GM18498 (cell line): Measurements from ENCODE around the gene ARHGEF33.

Source experiments
- ATAC-seq: cut with Tn5 transposase; IDR thresholded peaks from one replicate; pipeline ENCODE4 v1.9.1; 2021; ENCODE audit warnings: mild to moderate bottlenecking, moderate library complexity; ENCODE audit not compliant: unreplicated experiment

ARHGEF33 gene

DNA sequence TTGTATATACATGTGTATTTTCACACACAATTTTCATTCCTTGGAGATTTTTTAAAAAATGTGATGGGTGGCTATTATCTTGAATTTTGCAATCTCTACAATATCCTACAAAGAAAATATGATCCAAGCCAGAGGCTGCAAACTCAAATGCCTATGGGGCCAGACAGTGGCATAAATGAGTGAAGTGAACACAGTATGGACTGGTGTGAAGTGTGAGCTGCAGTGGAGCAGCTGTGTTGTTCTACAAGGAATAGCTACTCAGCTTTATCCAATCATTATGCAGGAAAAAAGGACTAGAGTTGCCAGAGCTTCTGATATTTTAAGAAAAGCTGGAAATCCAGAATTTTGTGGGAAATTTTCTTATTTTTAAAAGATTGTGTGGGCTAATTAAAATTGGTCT lies 62.1 kb downstream of the ARHGEF33 start:
- ATAC-seq = no peak

DNA sequence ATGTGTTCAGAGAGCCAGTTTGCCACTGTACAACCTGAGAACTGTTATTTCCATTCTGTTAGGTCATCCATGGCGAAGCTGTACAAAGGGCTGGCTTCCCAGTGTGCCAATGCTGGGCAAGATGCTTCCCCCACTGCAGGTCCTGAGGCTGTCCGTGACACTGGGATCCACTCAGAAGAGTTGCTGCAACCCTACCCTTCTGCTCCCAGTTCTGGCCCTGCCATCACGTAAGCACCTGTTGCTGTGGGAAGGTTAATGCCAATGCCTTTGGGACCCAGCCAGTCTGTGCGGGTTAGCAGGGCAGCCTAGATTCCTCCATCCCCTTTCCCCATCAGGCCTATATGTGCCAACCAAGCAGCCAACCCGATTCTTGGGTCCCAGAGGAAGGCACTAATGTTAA lies 68.3 kb downstream of the ARHGEF33 start:
- ATAC-seq = no peak

DNA sequence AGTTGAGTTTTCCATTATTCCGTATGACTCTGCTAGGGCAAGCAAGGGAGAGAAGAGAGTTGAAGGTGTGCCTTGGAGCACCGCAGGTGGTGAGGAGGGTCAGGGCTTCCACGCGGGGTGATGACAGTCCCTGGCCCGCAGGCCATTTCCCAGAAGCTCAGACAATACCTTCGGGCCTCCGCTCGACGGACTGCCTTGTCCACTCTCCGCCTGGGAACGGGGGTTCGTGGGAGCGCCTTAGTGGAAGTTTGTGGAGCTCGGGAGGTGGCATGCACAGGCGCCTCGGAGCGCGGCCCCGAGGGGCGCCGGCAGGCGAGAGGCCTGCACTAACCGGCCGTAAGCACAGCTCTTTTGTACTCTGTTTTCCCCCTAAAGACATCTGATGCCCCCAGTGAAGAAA lies 69.8 kb downstream of the ARHGEF33 start:
- ATAC-seq = no peak

DNA sequence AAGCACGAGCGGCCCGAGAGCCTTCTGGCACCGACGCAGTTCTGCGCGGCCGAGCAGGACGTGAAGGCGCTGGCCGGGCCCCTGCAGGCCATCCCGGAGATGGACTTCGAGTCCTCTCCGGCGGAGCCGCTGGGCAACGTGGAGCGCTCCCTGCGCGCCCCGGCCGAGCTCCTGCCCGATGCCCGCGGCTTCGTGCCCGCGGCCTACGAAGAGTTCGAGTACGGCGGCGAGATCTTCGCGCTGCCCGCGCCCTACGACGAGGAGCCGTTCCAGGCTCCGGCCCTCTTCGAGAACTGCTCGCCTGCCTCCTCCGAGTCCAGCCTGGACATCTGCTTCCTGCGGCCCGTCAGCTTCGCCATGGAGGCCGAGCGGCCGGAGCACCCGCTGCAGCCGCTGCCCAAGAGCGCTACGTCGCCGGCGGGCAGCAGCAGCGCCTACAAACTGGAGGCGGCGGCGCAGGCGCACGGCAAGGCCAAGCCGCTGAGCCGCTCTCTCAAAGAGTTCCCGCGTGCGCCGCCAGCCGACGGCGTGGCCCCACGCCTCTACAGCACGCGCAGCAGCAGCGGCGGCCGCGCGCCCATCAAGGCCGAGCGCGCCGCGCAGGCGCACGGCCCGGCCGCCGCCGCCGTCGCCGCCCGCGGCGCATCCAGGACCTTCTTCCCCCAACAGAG lies 70.4 kb downstream of the ARHGEF33 start:
- ATAC-seq = peak; percentile 79

DNA sequence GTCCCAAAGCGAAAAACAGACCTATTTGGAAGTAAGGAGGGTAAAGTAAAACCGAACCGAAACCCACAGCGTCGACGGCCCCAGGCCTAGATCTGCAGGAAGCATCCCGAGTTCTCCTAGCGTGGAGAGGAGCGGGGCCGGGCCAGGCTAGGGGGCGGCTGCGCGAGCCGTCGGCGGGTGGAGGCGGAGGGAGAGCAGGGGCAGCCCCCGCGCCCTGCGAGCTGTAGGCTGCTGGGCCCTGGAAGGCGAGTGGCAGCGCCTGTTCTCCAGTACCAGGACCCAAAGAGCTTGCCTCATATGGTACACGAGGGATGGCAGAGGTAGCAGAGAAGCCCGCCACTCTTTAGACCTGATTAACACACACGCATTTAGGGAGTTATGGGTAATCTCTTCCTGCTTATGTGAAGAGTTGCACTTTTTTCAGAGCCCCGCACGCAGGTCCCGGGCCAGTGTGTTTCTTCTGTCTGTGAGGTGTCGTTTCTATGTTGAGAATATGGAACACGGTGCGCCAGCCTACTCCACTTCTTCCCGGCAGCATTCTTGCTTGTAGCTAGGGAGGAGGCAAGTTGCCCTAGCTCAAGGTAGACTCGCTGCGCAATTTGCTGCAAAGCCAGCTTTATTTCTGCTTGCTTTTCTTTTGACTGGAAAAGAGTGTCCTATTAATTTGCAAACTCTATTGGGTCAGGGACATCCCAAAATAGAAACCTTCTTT lies 71.1 kb downstream of the ARHGEF33 start:
- ATAC-seq = peak; percentile 15

DNA sequence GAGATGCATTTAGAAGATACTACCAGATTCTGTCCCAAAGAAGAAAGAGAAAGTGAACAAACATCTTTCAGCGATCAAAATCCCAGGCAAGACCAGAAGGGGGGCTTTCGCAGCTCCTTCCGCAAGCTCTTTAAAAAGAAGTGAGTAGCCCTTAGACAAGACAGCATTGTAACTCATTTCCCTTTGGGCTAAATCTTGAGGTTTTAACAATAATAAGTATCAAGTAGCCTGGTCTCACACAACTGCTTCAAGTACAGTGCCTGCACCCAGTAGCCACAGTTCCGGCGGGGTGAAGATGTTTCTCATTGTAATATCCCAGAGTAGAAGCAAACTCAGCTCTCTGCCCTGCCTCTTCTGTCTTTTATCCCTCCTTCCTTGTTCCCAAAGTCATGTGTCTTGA lies 76.3 kb downstream of the ARHGEF33 start:
- no peak for ATAC-seq

DNA sequence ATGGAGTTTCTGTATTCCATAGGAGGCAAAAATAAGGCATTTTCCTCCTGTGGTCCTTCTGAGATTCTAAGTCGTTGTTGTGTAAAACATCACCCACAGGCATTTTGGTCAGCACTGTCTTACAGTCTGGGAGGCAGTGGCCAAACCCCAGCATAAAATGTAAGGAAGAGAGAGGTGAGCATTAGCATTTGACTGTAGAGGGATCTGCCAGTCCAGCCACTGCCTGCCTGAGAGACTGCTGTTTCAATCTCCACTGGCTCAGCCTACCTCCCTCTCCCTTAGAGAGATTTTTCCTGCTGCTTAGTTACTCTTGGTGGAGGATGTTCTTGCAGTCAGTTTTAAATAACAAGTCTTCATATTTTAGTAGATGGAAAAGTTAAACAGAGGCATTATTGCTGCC lies 77.0 kb downstream of the ARHGEF33 start:
- no peak for ATAC-seq

DNA sequence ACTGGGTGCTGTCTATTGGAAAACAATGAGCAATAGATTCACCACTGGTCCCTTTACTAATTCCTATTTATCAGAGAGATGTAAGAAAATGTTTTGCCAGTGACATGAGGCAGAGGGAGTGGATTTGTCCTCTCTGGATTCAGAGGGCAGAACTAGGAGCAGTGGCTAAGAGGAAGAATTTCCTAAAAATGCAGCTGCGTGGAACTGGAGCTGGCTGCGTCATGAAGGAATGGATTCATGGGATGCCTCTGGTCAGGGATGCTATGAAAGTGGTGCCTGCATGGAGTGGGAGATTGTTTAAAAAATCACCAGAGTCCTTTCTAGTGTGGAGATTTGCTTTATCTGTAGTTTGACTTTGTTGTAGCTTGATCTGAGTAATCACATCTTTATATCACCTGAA lies 78.3 kb downstream of the ARHGEF33 start:
- no peak for ATAC-seq

DNA sequence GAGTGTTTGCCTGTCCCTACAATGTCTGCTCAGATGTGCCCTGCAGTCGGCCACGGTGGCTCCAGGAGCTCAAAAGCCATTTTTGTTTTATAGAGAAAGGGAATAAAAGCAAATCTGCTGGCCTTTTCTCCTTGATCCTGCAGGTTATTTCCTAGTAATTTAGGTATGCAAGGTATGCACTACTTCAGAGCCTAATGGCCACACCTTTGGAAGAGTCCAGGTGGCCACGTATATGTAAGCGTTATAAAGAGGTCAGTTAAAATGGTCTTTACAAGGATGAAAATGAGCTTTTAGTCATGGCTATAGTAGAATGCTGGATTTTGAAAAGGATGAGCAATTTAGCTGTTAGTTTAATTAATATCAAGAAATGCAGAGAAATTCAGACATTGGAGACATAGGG lies 81.7 kb downstream of the ARHGEF33 start:
- no peak for ATAC-seq

DNA sequence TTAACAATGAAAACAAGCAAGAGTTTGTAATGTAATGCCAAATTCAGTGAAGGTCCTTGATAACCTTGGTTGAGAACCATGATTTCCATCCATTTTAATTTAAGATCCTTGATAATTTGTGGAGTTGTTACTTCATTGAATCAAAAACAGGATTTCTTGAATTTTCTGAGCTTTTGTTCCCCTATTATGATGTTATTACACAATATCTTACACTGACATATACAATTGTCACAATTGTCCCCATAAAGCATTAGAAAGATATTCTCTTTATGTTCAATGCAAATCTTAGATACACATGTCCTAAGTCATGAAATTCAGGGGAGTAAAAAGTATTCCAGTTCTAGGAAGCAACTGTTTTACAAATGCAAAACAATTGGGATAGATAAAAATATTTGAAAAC lies 83.6 kb downstream of the ARHGEF33 start:
- ATAC-seq = no peak

DNA sequence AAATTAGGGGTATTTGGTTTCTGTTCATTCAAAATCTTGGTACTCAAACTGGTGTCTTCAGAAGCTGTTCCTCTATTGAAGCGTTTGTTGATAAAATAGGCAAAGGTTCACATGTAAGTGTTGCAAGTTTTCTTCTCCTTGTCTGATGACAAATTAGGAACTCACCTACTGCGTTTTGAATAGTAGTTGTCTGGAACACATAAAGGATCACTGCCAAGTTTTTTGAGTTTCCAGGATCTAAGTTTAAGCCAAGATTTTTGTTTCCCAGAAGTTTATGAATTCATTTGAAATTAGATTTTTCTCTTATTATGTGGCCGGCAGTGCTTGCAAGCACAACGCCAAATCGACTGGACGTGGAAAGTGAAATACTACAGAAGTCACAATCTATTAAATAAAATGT lies 85.4 kb downstream of the ARHGEF33 start:
- ATAC-seq = no peak

DNA sequence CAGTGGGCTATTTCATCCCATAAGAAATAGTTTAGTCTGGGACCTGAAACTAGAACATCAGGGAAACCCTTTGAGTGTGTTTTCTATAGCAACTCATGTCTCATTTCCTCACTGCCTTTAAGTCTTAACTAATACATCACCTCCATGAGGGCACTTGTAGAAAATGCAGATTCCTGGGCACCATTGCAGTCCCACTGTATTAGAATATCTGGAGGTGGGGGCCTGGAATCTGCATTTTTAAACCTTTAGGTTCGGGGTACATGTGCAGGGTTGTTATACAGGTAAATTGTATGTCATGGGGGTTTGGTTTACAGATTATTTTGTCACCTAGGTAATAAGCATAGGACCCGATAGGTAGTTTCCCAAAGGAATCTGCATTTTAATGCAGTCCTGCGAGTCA lies 87.4 kb downstream of the ARHGEF33 start:
- ATAC-seq = no peak

DNA sequence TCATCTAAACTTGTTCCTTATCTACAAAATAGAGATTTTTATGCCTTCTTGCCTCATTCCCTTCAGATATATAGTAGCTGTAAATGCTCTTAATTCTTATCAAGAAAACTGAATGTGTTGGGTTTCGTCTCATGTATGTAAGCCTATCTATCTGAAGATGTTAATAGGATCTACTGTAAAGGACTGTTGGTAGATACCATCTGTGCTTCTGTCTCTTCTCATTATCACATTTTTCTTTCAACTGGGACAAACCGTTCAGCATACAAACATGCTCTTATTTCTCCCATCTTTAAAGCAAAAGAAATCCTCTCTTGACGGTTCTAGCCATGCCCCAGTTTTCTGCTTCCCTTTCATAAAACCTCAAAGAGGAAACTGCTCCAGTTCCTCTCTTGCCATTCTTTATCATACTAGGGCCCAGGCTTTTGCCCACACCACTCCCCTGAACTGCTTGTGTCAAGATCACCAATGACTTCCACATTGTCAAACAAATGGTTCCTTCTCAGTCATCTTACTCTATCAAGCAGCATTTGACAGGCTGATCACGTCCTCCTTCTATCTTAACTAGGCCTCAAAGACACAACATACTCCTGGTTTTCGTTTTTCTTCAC lies 88.7 kb downstream of the ARHGEF33 start:
- no peak for ATAC-seq

DNA sequence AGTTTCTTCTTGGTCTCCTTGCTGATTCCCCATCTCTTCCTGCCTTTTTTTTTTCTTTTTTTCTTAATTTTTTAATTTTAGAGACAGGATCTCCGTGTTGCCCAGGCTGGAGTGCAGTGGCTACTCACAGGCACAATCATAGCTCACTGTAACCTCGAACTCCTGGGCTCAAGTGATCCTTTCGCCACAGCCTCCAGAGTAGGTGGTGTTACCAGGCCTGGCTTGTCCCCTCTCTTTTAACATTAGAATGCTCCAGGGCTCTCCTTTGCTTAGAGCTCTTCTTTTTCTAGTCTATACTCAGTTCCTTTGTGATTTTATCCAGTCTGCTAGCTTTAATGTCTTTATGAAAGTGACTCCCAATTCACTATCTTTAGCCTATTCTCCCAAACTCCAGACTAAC lies 89.2 kb downstream of the ARHGEF33 start:
- ATAC-seq = no peak

DNA sequence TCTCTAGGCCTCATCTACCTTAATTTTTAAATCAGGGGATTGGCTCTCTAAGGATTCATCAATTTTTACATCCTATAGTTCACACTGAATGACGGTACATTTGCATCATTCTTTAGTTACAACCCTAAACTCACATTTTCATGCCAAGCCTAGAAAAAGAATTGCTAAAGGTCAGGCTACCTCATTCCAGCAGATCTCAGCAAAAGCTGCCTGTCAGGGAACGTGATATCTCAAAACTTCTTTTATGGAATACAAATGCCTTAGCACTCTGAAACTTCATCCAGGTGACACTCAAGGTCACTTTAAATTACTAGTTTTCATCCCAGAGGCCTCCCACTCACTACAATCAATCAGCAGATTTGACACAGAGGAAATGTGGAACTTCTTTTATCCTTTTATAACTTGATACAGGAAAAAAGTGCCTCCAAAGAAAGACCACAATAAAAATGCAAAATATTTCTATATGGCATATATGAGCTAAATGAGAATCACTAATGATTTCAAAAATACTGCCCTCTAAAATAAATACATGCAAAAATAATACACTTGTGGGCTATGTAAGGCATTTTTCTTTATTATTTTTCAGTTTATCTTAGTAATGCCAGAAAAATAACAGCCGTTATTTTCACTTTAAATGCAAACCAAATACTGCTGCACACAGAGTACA lies 91.5 kb downstream of the ARHGEF33 start:
- ATAC-seq = no peak

DNA sequence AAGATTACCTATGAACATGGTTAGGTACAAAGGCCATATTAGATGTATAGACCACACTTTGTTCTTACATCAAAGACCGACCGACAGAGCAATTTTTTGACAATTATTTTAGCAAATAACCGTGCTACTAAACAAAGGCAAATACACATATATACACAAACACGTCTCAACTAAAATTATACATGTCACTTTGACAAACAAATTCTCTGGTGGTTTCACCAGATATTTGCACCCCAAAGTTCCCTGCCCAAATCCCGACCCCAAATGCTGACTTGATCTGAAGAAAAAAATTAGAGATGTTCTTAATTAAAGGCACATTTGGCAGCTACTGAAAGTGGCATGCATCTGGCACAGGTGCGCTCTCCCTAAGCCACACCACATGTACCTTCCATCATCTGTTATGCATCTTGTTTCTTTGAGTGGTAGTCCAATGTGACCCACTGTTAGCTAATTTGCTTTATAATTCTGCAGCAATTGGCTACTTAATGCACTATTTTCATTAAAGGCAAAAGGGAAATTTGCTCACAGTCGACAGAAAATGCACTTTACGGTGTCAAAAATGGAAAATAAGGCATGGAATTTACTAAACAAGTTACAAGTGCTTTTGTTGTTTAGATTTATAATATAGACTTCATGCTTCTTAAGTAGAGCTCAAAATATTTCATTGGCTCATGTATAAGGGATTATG lies 92.1 kb downstream of the ARHGEF33 start:
- ATAC-seq = no peak

DNA sequence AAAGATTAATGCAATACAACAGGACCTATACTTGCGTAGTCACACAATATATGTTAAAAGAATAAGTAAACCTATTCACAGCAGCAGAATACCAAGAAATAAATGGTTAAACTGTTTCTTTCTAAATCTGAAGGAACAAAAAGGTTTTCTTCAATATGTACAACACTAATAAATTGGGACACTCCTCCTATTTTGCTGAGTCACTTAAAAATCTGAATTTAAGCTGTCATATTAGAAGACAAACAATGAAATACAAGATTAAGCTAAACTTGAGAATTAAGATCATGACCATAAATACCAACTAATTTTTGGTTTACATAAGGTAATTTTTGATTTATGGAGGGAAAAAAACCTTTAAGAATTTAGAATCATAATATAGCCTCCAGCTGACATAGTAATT lies 92.8 kb downstream of the ARHGEF33 start:
- no peak for ATAC-seq

DNA sequence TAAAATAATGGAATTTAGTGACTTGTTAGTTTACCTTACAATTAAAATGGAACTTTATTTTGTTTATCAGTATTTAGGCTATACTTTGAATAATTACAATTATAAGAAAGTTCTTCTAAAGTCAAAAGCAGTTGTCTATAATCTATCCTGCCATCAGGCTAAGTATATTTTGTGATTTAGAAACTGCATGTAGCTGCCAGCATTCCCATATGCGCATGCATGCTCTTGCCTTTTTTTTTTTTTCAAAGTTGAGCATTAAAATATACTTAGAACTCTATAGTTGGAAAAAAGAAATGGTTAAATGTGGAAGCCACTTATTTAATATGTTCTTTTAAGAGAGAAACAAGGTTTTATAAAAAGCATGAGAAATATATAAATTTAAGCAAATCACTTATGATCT lies 99.0 kb downstream of the ARHGEF33 start:
- no peak for ATAC-seq

DNA sequence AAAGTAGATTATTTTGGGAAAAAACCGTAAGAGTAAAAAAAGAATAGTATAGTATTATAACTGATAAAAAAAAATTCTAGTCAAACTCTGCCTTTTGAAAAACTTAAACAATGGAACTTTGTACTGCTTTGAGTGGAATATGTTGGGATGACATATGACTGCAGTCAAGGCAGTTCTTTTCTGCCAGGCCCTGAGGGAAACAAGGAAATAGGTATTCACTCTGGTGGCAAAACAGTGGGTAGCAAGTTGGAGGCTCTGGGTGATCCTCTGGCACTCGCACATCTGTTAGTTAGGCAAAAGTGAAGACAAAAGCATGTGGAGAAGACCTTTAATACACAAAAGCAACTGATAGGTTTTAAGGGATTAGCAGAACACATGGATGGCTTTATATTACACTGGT lies 102.2 kb downstream of the ARHGEF33 start:
- no peak for ATAC-seq

DNA sequence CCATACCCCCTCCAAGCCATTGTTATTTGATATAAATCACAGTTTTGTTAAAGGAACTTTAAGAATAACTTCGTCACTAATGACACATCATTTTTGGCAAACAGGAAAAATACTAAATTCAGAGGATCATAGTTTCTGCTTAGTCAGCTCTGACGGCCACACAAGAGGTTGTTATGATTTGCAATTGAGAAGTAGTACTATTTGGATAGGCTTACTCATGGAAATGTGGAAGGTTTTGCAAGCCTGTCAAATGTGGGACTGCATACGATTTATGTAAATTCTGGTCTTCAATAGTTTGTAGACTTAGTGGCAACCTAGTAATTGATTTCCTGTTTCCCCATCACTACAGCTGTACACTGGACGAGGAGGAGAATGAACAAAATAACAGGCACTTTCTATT lies 108.1 kb downstream of the ARHGEF33 start:
- ATAC-seq = no peak

DNA sequence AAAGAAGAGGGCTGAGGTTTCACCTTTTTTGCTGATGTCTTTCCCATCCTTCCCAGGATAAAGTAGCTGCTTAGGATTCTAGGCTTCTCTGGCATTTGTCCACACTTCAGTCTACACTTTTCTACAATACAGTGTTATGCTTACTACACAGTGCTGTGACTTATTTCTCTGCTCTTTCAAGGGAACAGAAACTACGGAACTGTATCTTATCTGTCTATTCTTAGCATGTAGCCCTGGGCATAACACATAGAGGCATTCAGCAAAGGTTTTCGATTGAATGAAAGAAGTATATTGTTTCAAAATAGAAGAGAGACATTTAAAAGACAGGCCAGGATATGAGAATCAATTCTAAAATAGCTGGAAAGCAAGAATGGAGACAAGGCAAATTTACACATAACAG lies 110.9 kb downstream of the ARHGEF33 start:
- no peak for ATAC-seq
